Effector CD4-positive, alpha-beta T cell (primary cell): ENCODE data around the gene PLPP3.

Source experiments
- DNase-seq: peaks from one replicate; pipeline ENCODE4 v3.0.0-alpha.2; 2020

PLPP3 gene

GRCh38 chr1:56517404-56518130, 61.8 kb downstream of the PLPP3 start:
- DNase-seq, result no peak

- no peak for DNase-seq
Observed at GRCh38 chr1:56516539-56517252, 62.7 kb downstream of the PLPP3 start.

DNA sequence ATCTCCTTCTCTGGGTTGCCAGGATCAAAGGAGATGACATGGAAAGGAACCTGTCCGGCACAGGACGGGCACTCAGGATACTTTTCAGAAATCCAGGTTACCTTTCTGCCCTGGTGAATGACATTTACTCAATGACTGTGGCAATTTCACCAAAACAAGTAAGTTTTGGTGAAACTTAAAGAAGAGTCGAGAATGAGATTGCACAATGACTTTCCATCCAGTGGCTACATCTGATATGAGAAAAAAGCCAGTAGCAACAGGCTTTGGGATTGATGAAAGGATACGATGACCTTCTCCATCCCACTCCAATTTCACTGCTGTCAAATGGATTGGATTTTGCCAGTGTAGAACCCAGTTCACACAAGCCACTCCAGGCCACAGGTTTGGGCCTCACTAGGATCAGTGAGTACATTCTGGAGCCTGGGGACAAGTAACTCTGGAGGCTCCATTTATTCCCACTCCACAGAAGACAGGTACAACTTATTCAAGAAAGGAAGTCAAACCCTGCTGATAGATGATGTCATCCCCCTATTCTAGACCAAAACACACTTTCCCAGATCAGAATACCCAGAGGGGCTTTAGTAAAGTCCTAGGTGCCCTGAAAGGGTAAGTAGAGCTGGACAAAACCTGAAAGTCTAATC, 63.3 kb downstream of the PLPP3 start:
- DNase-seq, result no peak

DNA sequence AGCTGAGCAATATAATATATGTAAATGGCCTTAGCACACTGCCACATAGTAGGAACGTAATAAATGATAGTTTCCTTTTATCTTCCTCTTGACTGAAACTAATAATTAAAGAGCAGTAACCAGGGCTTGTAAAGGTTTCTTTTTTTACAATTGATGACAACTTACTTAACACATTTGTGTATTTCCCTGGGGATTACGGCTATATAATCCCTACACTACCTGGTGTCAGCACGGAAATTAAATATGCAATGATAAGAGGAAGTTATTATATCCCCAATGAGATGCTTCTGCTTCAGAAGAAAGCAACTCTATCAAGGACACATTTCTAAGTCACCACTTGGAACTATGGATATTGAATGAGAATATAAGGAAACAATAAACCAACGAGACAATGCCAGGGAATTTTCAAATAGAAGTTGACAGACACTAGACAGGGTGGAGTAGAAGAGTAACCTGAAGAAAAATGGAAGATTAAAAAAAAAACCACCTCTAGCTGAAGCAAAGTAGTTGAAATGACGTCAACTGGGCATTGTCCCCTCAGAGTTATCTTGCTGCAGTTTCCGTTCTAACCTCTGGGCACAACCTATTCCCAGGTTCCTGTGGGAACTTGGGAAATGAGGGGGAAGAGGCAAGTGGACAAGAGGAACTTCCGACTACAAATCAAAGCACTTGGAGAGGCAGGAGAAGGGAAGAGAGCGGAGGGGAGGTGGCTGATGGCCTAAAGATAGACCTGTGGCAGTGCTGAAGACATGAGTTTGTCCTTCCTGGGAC, 66.5 kb downstream of the PLPP3 start:
- no peak for DNase-seq

DNA sequence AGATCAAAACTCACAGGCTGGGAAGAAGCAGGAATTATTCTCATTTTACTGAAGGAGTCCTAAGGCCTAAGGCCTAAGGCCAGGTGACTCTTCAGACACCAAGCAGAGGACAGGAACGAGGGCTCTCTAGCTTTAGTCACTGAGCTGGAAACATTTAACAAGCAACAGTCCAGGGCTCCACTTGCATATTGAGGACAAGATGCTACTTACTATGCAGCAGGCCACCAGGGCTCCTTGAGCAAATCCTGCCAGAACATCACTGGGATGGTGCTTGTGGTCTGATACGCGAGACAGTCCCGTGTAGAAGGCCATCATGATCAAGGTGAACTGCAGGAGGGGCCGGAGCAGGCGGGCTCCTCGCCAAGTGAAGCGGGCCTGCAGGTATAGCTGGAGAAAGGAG, 67.6 kb downstream of the PLPP3 start:
- no peak for DNase-seq

- DNase-seq, result no peak
Observed at GRCh38 chr1:56511364-56511763, 68.0 kb downstream of the PLPP3 start.

GRCh38 chr1:56510642-56511021, 68.7 kb downstream of the PLPP3 start:
- DNase-seq, result no peak

GRCh38 chr1:56509713-56510641, 69.4 kb downstream of the PLPP3 start:
- DNase-seq, result no peak

GRCh38 chr1:56508523-56508983, 70.8 kb downstream of the PLPP3 start:
- DNase-seq, result no peak

GRCh38 chr1:56507925-56508522, 71.3 kb downstream of the PLPP3 start:
- no peak for DNase-seq

DNA sequence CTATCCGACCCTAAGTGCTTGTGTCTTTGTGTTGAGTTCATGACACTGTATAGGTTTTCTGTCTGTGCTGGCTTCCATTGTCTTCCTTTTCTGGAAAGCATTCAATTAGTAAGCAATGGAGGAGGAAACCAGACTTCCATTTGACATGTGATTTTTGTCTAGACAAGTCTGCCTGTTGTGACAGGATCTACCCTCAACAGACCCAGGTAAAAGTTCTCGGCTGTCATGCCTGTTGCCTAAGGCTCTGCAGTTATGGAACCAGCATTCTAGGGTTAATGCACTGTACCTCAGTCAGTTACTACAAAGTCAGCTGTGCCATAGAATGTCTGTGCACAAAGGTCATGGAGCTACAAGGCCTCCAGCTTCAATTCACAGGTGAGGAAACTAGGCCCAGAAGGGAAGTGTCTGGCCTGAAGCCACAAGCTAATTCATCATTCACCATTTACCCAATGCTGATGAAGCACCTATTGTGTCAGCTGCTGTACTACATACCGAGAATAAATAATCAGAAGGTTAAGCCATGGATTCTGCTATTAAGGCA, 72.3 kb downstream of the PLPP3 start:
- no peak for DNase-seq

DNA sequence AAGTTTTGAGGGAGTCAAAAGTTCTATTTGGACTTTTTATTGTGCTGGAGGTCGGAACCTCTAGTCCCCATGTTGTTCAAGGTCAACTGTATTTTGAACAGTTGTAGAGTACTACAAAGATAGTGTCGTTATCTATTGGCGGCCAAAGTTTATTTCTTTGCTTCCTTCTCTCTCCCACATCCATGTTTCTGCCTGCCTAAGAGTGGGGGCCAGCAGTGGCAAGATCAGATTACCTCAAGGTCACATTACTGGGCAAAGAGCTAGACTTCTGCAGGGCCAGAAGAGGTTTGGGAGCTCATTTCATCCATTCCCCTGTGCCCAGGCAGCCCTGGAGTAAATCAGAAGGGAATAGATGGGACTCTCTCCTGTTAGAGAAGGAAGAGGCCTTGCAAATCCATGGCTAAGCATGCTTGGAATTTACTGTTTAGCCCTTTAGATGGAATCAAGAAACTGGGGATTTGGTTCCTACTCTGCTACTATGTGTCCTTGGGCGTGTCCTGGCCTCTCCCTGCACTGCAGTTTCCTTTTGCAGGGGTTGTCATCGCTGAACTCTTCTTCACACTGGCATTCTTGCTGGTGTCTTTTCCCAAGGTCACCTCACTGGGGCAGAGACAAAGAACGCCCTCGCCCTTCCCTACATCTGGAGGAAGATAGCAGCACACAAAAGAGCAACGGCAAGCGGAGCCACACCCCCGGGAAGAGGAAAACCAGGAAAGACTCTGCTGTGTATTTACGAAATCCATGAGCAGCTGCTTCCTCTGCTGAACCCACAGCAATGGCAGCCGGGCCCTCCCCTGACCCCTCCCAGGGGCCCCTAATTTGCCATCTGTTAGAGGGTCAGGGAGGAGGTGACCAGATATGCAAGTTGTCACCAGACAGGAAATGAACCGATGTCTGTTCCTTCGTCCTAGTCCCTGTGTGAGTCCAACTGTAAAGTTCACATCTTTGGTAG, 73.3 kb downstream of the PLPP3 start:
- no peak for DNase-seq

DNA sequence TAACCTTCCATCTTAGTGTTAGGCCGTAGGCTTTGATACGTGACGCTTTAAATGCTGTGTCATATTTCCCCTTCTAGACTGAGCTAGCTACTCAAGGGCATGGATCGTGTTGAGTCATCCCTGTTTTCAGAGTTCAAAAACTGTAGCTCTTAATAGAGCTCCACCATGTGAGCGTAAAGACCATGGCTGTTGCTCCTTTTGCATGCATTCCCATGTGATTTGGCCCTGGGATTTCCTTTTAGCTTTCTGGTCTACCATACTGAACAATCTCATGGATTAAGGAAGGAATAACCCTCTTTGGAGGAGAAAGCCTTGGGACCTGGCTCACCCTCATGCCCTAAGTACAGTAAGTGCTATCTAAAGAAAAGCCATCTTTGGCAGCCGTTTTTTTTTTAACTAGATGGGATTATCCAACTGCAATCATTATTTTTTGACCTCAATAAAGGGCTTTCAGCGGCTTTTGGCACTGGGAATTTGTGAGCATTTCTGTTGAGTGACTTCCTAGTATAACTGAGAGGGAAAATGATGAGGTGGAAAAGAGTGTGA, 76.6 kb downstream of the PLPP3 start:
- DNase-seq, result no peak

GRCh38 chr1:56501888-56502287, 77.5 kb downstream of the PLPP3 start:
- DNase-seq, result no peak

GRCh38 chr1:56501426-56501825, 77.9 kb downstream of the PLPP3 start:
- DNase-seq, result no peak

GRCh38 chr1:56496821-56497772, 82.3 kb downstream of the PLPP3 start:
- no peak for DNase-seq

DNA sequence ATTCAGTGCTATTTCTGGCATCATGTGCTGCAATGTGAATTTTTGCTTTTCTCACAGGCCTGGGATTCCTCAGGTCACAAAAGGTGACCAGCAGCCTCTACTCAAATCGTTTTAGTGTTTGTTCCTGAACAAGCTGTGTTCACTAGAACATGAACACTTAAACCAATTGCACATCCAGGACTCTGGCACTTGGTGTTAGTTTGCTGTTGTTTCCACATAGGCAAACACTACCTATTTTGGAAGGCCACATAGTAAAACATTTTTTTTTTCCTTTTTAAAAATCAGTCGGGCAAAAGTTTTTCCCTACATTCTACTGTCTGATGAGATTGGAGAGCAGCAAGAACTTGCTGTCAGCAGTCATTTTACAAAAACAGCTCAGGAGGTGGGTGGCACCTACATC, 83.2 kb downstream of the PLPP3 start:
- no peak for DNase-seq

DNA sequence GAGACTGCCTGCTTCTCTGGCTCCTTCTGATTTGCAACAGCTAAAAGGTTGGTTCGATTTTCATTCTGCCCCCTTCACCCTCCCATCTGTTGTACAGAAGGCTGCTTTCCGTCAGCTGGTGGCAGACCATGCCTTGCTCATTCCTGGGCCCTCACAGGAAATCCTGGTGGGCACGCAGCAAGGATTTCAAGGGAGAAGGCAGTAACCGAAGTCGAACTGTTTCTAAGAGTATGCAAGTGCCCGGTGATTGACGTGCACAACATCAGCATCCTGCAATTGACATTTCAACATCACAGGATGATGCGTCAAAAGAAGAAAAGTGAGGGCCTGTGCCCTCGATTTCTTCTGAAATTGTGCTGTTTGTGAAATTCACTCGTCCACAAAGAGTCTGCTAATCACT, 83.8 kb downstream of the PLPP3 start:
- DNase-seq, result no peak

GRCh38 chr1:56494306-56494705, 85.1 kb downstream of the PLPP3 start:
- DNase-seq, result no peak
